K562 (cell line): ENCODE results near the gene GJA5. TPM values are rescaled to one million over a fixed set of nuclear protein-coding genes. Genes with fewer than 3 reads are reported as not detected.

Source experiments
- ATAC-seq: fragments of 200-7000 bp; cut with Tn5 transposase; 3 replicates; pipeline ENCODE4 v1.9.1; 2020; ENCODE audit warnings: moderate library complexity
- BruUV-seq: library from RNA; stranded (reverse); fragments of 400-500 nt; replicated peaks from 2 replicates; lab custom pipeline; 2021; lab: Mats Ljungman, UMichigan
- CTCF ChIA-PET: fragments of 300-600 bp; formaldehyde crosslinking; extraction: SDS; loops from one replicate; lab custom pipeline; 2021; ENCODE audit warnings: low intra/inter-chr PET ratio; lab: Yijun Ruan, JAX
- POLR2A ChIA-PET: fragments of 300-600, 350-650 bp; sonication (Branson Sonifier 250); formaldehyde crosslinking; extraction: SDS; loops from one replicate; lab custom pipeline; 2021; ENCODE audit warnings: antibody characterized with exemption, inconsistent platforms; lab: Yijun Ruan, JAX
- DNase-seq, 4 experiments: peaks; one replicate each; pipeline versions ENCODE4 v3.0.0 to v3.0.0-alpha.2; 2011 to 2018; ENCODE audit warnings: low spot score in 3 of 4, mixed read lengths in 3 of 4; ENCODE audit errors: extremely low read depth in 1 of 4
- FAIRE-seq: peaks from 2 replicates; lab custom pipeline; 2011; peaks lifted over from hg19 to GRCh38; lab: Jason Lieb, UNC
- H2AFZ ChIP-seq: 2 replicates; pipeline ENCODE4 v1.6.0; 2011; ENCODE audit warnings: low read depth, low read length, control low read depth, inconsistent platforms
- H3K27ac ChIP-seq: fragments of 200-600 bp; 3 replicates; pipeline ENCODE4 v1.8.0; 2011; ENCODE audit warnings: low read depth, mild to moderate bottlenecking, control low read depth, inconsistent platforms, low read length, moderate library complexity, mixed read lengths; ENCODE audit errors: extremely low read depth
- H3K27me3 ChIP-seq, 2 experiments: fragments of 300-600 bp in 1 of 2; 2 replicates in 1 of 2; 3 replicates in 1 of 2; pipeline versions ENCODE4 v1.6.0 to v1.8.0; 2011; ENCODE audit warnings: inconsistent platforms in 2 of 2, low read length in 2 of 2, mild to moderate bottlenecking in 1 of 2, mixed read lengths in 1 of 2, moderate library complexity in 1 of 2; ENCODE audit not compliant: control insufficient read depth in 2 of 2, insufficient read depth in 2 of 2
- H3K36me3 ChIP-seq: fragments of 300-600 bp; 3 replicates; pipeline ENCODE4 v1.8.0; 2011; ENCODE audit warnings: mild to moderate bottlenecking, low read length, inconsistent platforms; ENCODE audit not compliant: control insufficient read depth, insufficient read depth
- H3K4me1 ChIP-seq, 2 experiments: fragments of 200-600 bp in 1 of 2; replicated peaks in 1 of 2; 2 replicates in 1 of 2; 3 replicates in 1 of 2; pipeline versions ENCODE4 v1.5.1 to v1.8.0; 2011; ENCODE audit warnings: inconsistent platforms in 2 of 2, low read length in 2 of 2, mild to moderate bottlenecking in 1 of 2, mixed read lengths in 1 of 2, moderate library complexity in 1 of 2; ENCODE audit not compliant: control insufficient read depth in 2 of 2, insufficient read depth in 2 of 2
- H3K4me2 ChIP-seq: 2 replicates; pipeline ENCODE4 v1.6.1; 2011; ENCODE audit warnings: low read length, control low read depth, inconsistent platforms, mixed read lengths; ENCODE audit not compliant: insufficient read depth
- H3K4me3 ChIP-seq: fragments of 200-600 bp; sonication (generic), shearing (Covaris generic); 2 replicates; pipeline ENCODE4 v1.5.1; 2016; ENCODE audit warnings: control low read depth, inconsistent platforms
- H3K79me2 ChIP-seq: fragments of 200-600 bp; 3 replicates; pipeline ENCODE4 v1.8.0; 2011; ENCODE audit warnings: low read length, inconsistent platforms; ENCODE audit not compliant: control insufficient read depth, insufficient read depth
- H3K9ac ChIP-seq, 2 experiments: 2 replicates each; pipeline versions ENCODE4 v1.6.0 to v1.6.1; 2011; ENCODE audit warnings: low read depth in 2 of 2, low read length in 2 of 2, control low read depth in 1 of 2, inconsistent platforms in 1 of 2, mild to moderate bottlenecking in 1 of 2, mixed read lengths in 1 of 2; ENCODE audit not compliant: insufficient read depth in 1 of 2
- H3K9me1 ChIP-seq: one replicate; pipeline ENCODE4 v1.6.0; 2011; ENCODE audit warnings: inconsistent platforms, mild to moderate bottlenecking, low read length, moderate library complexity; ENCODE audit not compliant: control insufficient read depth, insufficient read depth
- H3K9me3 ChIP-seq: replicated peaks from 2 replicates; pipeline ENCODE4 v1.5.1; 2011; ENCODE audit warnings: low read depth, low read length, inconsistent platforms; ENCODE audit not compliant: control insufficient read depth, insufficient read depth
- H4K20me1 ChIP-seq: replicated peaks from 2 replicates; pipeline ENCODE4 v1.6.1; 2011; ENCODE audit warnings: low read length, inconsistent platforms, mixed read lengths; ENCODE audit not compliant: control insufficient read depth, insufficient read depth
- EP400 ChIP-seq: fragments of 450-650 bp; IDR thresholded peaks from 2 replicates; pipeline ENCODE4 v1.6.1; 2017; ENCODE audit warnings: antibody characterized with exemption, mild to moderate bottlenecking, moderate library complexity
- ETV5 ChIP-seq: sonication (generic); formaldehyde crosslinking; IDR thresholded peaks from 2 replicates; pipeline ENCODE4 v1.4.0; 2020; ENCODE audit warnings: low read depth, mild to moderate bottlenecking, missing genetic modification reagents
- HCFC1 ChIP-seq: IDR thresholded peaks from 2 replicates; pipeline ENCODE4 v1.6.1; 2012; ENCODE audit warnings: low read depth, low read length, improper control_type of control experiment
- KAT8 ChIP-seq: fragments of 450-650 bp; IDR thresholded peaks from 2 replicates; pipeline ENCODE4 v1.6.1; 2016; ENCODE audit warnings: low read depth, mild to moderate bottlenecking
- TCFL5 ChIP-seq: fragments of 250-450 bp; sonication (Bioruptor Pico); conservative IDR thresholded peaks from 2 replicates; pipeline ENCODE4 v1.6.1; 2021; ENCODE audit warnings: mild to moderate bottlenecking, moderate library complexity, matching md5 sums
- WGBS: fragments of 100-300 bp; shearing (Covaris generic); methylation state at CpG from one replicate; pipeline ENCODE4 v1.1.6; 2016; ENCODE audit warnings: low coverage, mixed read lengths; ENCODE audit not compliant: insufficient coverage; ENCODE audit errors: missing lambda C conversion rate; 5-methylcytosine and 5-hydroxymethylcytosine counted together
- in situ Hi-C: fragments of 300-500 bp; cut with MboI; formaldehyde crosslinking; loops from 4 replicates; pipeline ENCODE4 v1.15.0; 2018; ENCODE audit warnings: inconsistent platforms, mixed read lengths
- intact Hi-C: fragments of 100-400 bp; cut with micrococcal nuclease; formaldehyde crosslinking; loops from 2 replicates; pipeline ENCODE4 v1.14.2; 2022
- polyA plus RNA-seq, 8 experiments: library from polyadenylated mRNA; depleted of rRNA in 4 of 8; stranded (reverse) in 5 of 8; unstranded in 3 of 8; fragments of >200 nt; fragmentation: Nextera tagmentation in 2 of 8; fragmentation: Illumina TruSeq in 1 of 8; extraction: Ambion mirVana in 2 of 8; extraction: Trizol in 1 of 8; gene quantifications; 2 replicates each; pipeline versions ENCODE4 v1.2.1 to v1.2.3, GENCODE V29; 2011 to 2014; ENCODE audit warnings: inconsistent platforms in 1 of 8, missing spikeins in 1 of 8
- total RNA-seq, 7 experiments: library from RNA; depleted of rRNA in 6 of 7; stranded (reverse); fragments of >200 nt in 6 of 7; fragmentation: Illumina TruSeq in 2 of 7; extraction: Trizol in 2 of 7; gene quantifications; 2 replicates each; pipeline versions ENCODE4 v1.2.1 to v1.2.3, GENCODE V29; 2011 to 2021; ENCODE audit warnings: low replicate concordance in 1 of 7

Gene GJA5
- total and polyA plus RNA-seq, 9 of the 15 experiments (the other 6 are each of a cell fraction or from before 2014, with no cell fraction given) = 0.07 TPM; not detected in 7

- no peak overlapping the region for H3K27ac ChIP-seq
- no peaks in the 10 kb centered on the region for H3K9me3 ChIP-seq
- H2AFZ ChIP-seq = no peak overlapping the region
- BruUV-seq = no TSS peak
- WGBS = 0% methylated on average over 1 of the region's 1 CpG
- H4K20me1 ChIP-seq = no peaks in the 10 kb centered on the region; the same call in 1 of the 2 replicates
- H3K36me3 ChIP-seq = no peaks in the 10 kb centered on the region
- no peak overlapping the region for H3K9ac ChIP-seq
- in situ Hi-C loops = no loop called here
- no peak for FAIRE-seq
- no peak overlapping the region for H3K4me2 ChIP-seq
- no peak for ATAC-seq
- H3K4me1 ChIP-seq = no peaks in the 10 kb centered on the region; a peak in 1 of 5 replicates
- POLR2A ChIA-PET = interaction anchor here (0.8 kb wide), 1 partner anchor 13 kb away, joined by 3 read pairs; no protein-coding TSS in a partner anchor
- H3K27me3 ChIP-seq = peaks cover 7 to 18% of the 10 kb centered on the region in 2 experiments; a peak in 3 of 5 replicates
- DNase-seq = no peak
- intact Hi-C loops = no loop called here
- CTCF ChIA-PET = no interaction called here
- H3K4me3 ChIP-seq = no peak overlapping the region
- TF ChIP-seq HCFC1 (no peak), KAT8 (no peak), TCFL5 (no peak), ETV5 (CRISPR knock-in tag) (no peak), EP400 (no peak)
- TF ChIP-seq, all 486 proteins: peak for 0
- H3K79me2 ChIP-seq = no peaks in the 10 kb centered on the region
- H3K9me1 ChIP-seq = no peaks in the 10 kb centered on the region
Observed at GRCh38 chr1:147768101-147768500, 7.7 kb upstream of the GJA5 start.
